Memory B cell (primary cell): ENCODE data around the gene LMTK3.
"Not testable (repeated sequence)": the region's sequence is repeated elsewhere in the genome, so short reads cannot be mapped to it uniquely, and the experiment has no call there.

Source experiments
- ATAC-seq: fragments of 150-1000 bp; cut with Tn5 transposase; 2 replicates; pipeline ENCODE4 v1.10.0; 2021; ENCODE audit warnings: low read depth, mild to moderate bottlenecking, moderate library complexity
- DNase-seq, 2 donors: peaks; one replicate each; pipeline ENCODE4 v3.0.0; 2022; ENCODE audit warnings: low spot score in 2 of 2
- H3K27ac Mint-ChIP-seq: one replicate; pipeline ENCODE4 v1.8.0; 2022; ENCODE audit warnings: mild to moderate bottlenecking, moderate library complexity, mixed read lengths
- H3K27me3 Mint-ChIP-seq: one replicate; pipeline ENCODE4 v1.8.0; 2022; ENCODE audit warnings: mixed read lengths
- H3K36me3 Mint-ChIP-seq: one replicate; pipeline ENCODE4 v1.8.0; 2022; ENCODE audit warnings: mild to moderate bottlenecking, mixed read lengths
- H3K4me1 Mint-ChIP-seq: one replicate; pipeline ENCODE4 v1.8.0; 2022; ENCODE audit warnings: mixed read lengths
- H3K4me3 Mint-ChIP-seq: one replicate; pipeline ENCODE4 v1.8.0; 2022; ENCODE audit warnings: mild to moderate bottlenecking, moderate library complexity, mixed read lengths
- H3K9me3 Mint-ChIP-seq: one replicate; pipeline ENCODE4 v1.8.0; 2022; ENCODE audit warnings: mixed read lengths

LMTK3 gene

DNA sequence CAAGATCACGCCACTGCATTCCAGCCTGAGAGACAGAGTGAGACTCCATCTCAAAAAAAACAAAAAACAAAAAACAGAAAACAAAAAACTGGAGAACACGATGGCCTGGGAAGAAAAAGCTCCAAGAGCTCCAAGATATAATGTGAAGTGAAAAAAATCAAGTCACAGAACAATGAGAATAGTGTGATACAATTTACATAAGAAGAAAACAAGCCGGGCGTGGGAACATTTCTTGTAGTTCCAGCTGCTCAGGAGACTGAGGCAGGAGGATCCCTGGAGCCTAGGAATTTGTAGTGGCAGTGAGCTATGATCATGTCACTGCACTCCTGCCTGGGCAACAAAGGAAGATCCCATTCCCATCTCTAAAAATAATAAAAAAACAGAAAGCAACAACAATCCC, 8.5 kb upstream of the LMTK3 start:
- H3K27ac Mint-ChIP-seq, result no peak overlapping the region
- ATAC-seq (no peak), DNase-seq (no peak)
- peaks cover 6% of the 10 kb centered on the region for H3K36me3 Mint-ChIP-seq
- peaks cover 2% of the 10 kb centered on the region for H3K9me3 Mint-ChIP-seq
- no peaks in the 10 kb centered on the region for H3K4me1 Mint-ChIP-seq
- H3K4me3 Mint-ChIP-seq, result no peak overlapping the region
- H3K27me3 Mint-ChIP-seq, result peaks cover 9% of the 10 kb centered on the region

DNA sequence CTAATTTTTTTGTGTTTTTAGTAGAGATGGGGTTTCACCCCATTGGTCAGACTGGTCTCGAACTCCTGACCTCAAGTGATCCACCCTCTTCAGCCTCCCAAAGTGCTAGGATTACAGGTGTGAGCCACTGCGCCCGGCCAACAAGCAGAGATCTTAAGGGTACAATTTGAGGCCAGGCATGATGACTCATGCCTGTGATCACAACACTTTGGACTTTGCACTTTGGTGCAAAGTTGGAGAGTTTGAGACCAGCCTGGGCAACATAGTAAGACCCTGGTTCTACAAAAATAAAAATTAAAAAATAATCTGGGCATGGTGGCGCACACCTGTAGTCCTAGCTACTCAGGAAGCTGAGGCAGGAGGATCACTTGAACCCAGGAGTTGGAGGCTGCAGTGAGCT, 7.8 kb upstream of the LMTK3 start:
- H3K27ac Mint-ChIP-seq, H3K27me3 Mint-ChIP-seq, ATAC-seq, H3K4me1 Mint-ChIP-seq, H3K36me3 Mint-ChIP-seq, H3K9me3 Mint-ChIP-seq, DNase-seq, H3K4me3 Mint-ChIP-seq: not testable (repeated sequence)

DNA sequence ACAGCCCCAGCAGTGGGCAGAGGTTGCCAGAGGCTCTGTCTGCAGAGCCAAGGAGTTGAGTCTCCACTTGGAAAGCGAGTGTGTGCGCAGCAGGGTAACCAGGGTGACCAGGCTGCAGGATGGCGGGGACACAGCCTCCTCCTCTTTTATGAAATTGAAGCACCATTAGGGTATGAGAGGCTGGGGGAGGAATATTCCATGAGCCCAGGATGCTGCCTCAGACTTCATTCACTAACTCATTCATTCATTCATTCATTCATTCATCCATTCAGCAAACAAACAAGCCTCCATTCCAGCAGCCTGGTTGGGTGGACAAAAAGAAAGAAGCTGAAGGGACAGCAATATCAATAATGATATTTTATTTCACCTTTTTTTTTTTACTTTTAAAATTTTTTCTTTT, 6.6 kb upstream of the LMTK3 start:
- DNase-seq (no peak), ATAC-seq (no peak)
- Mint-ChIP-seq H3K4me1 (peaks cover 3% of the 10 kb centered on the region), H3K36me3 (no peaks in the 10 kb centered on the region), H3K4me3 (no peak overlapping the region), H3K9me3 (no peaks in the 10 kb centered on the region), H3K27ac (no peak overlapping the region), H3K27me3 (peaks cover 4% of the 10 kb centered on the region)

DNA sequence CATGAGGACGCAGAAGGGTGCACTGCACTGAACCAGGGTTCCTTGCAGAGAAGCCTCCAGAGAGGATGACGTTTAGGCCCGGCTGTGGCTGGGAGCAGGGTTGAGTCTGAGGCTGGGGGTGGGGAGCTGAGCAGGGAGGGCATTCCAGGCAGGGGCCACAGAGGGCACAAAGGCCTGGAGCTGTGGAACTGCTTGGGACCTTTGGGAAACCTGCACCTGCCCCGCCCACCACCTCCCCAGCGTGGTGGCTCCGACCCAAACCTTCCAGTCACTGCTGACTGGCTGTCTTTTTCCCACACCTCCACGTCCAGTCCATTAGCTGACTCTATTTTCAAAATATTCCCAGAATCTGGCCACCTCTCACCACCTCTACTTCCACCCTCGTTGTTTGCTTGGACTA, 4.9 kb upstream of the LMTK3 start:
- peaks cover 1% of the 10 kb centered on the region for H3K27me3 Mint-ChIP-seq
- ATAC-seq, result no peak
- no peak overlapping the region for H3K27ac Mint-ChIP-seq

DNA sequence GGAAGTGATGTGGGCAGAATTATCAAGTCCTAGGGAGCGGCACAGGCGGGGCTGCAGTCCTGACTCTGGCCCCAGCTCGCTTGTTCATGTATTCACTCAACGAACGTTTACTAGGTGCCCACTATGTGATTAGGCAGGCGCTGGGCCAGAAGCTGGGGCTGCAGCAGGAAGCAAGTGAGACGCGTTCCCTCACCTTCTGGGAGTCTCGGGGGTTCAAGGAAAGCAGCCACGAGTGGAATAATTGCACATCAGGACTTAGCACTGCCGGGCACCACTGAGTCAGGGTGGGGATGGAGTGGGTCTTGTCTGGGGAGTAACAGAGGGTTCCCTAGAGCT, 2.5 kb upstream of the LMTK3 start:
- no peaks in the 10 kb centered on the region for H3K9me3 Mint-ChIP-seq
- ATAC-seq, result no peak
- H3K4me3 Mint-ChIP-seq, result no peak overlapping the region

More for the DNA sequence above, 4.9 kb upstream of the LMTK3 start:
- DNase-seq, result no peak
- no peaks in the 10 kb centered on the region for H3K9me3 Mint-ChIP-seq
- no peaks in the 10 kb centered on the region for H3K36me3 Mint-ChIP-seq
- peaks cover 3% of the 10 kb centered on the region for H3K4me1 Mint-ChIP-seq
- H3K4me3 Mint-ChIP-seq, result no peak overlapping the region

GRCh38 chr19:48513289-48514122, 1.9 kb upstream of the LMTK3 start:
- H3K4me3 Mint-ChIP-seq, result no peak overlapping the region
- no peaks in the 10 kb centered on the region for H3K36me3 Mint-ChIP-seq
- no peaks in the 10 kb centered on the region for H3K9me3 Mint-ChIP-seq
- ATAC-seq, result peak; percentile 86
- peak in 1 of 2 donors; percentile 58 for DNase-seq
- peaks cover 6% of the 10 kb centered on the region for H3K27me3 Mint-ChIP-seq
- H3K4me1 Mint-ChIP-seq, result peaks cover 7% of the 10 kb centered on the region
- H3K27ac Mint-ChIP-seq, result no peak overlapping the region

More for the DNA sequence above, 2.5 kb upstream of the LMTK3 start:
- H3K27ac Mint-ChIP-seq, result no peak overlapping the region
- peaks cover 7% of the 10 kb centered on the region for H3K4me1 Mint-ChIP-seq
- no peak for DNase-seq
- peaks cover 5% of the 10 kb centered on the region for H3K27me3 Mint-ChIP-seq
- H3K36me3 Mint-ChIP-seq, result no peaks in the 10 kb centered on the region

DNA sequence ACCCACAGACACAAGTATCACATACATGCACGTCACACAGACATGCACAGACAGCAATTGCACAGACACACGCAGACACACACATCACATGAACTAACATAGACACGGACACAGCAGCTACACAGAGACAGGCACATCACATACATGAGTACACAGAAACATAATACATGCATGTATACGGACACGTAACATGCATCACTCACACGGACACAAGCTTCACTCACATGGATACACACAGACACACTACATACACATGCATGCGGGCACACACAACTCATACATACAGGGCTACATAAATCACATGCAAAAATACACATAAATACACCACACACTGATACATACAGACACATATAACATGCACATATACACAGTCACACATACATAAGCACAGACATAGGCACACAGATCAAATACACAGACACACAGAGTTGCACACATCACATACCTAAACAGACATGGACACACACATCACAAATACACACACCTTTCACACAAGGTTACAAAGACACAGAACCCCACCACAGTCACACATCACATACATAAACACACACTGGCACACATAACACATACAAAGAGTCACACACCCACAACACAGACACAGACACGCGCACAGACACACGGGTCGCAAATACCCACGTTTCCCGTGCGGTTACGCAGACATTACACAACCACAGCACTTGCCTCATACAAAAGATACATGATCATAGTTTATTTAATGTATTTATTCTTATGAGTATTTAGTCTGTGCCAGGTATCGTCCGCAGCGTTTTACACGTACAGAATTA, 1.1 kb upstream of the LMTK3 start:
- H3K36me3 Mint-ChIP-seq, result no peaks in the 10 kb centered on the region
- no peak overlapping the region for H3K27ac Mint-ChIP-seq

GRCh38 chr19:48511321-48511731, 309 bp downstream of the LMTK3 start:
- no peak overlapping the region for H3K27ac Mint-ChIP-seq
- H3K27me3 Mint-ChIP-seq, result peaks cover 9% of the 10 kb centered on the region
- H3K4me1 Mint-ChIP-seq, result peaks cover 7% of the 10 kb centered on the region
- no peak overlapping the region for H3K4me3 Mint-ChIP-seq
- no peaks in the 10 kb centered on the region for H3K9me3 Mint-ChIP-seq
- DNase-seq (no peak), ATAC-seq (no peak)
- no peaks in the 10 kb centered on the region for H3K36me3 Mint-ChIP-seq

More for the DNA sequence above, 1.1 kb upstream of the LMTK3 start:
- DNase-seq, result no peak
- no peaks in the 10 kb centered on the region for H3K9me3 Mint-ChIP-seq
- no peak for ATAC-seq
- H3K27me3 Mint-ChIP-seq, result peaks cover 9% of the 10 kb centered on the region
- H3K4me1 Mint-ChIP-seq, result peaks cover 7% of the 10 kb centered on the region
- no peak overlapping the region for H3K4me3 Mint-ChIP-seq

DNA sequence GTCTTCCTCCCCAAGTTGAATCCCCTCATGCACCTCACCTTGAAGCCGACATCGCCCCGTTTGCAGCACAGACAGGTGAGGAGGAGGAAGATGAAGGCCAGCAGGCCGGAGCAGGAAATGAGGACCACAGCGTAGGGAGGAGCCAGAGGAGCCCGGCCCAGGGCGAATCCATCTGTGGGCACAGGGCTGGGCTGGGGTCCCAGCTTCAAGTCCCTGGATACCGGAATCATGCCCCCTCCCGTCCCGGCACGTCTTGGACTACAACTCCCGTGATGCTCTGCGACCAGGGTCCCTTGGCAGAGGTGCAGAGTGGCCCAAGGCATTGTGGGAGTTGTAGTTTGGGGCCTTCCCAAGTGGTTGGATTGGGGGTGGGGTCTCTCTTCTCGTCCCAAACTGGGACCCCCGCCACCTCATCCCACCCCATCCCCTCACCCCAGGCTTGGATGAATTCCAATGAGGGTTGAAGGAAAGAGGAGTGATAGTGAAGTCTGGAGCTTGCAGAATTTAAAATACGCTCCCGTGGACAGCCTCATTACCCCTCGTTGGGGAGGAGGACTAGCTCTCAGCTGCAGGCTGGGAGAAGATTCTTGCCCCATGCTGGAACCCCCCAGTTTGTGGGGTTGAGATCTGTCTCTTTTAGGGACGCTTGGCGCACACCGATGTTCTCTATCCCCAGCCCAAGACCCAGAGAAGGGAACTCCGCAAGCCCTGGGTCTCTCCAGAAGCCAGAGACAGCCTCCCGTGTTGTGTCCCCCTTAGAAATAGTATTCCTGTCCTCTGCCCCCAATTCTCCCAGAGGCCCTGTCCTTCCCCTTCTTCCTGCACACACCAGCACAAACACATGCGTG, 990 bp downstream of the LMTK3 start:
- H3K27me3 Mint-ChIP-seq, result peaks cover 9% of the 10 kb centered on the region
- peaks cover 7% of the 10 kb centered on the region for H3K4me1 Mint-ChIP-seq
- H3K36me3 Mint-ChIP-seq, result no peaks in the 10 kb centered on the region
- ATAC-seq (peak; percentile 66), DNase-seq (peak; percentile 58 to 76)
- H3K9me3 Mint-ChIP-seq, result no peaks in the 10 kb centered on the region
- H3K4me3 Mint-ChIP-seq, result peak overlapping the region; percentile 43
- H3K27ac Mint-ChIP-seq, result no peak overlapping the region

- H3K9me3 Mint-ChIP-seq, result no peaks in the 10 kb centered on the region
- no peak for DNase-seq
- no peak overlapping the region for H3K4me3 Mint-ChIP-seq
- ATAC-seq, result no peak
- peaks cover 7% of the 10 kb centered on the region for H3K4me1 Mint-ChIP-seq
- H3K36me3 Mint-ChIP-seq, result no peaks in the 10 kb centered on the region
- no peak overlapping the region for H3K27ac Mint-ChIP-seq
- H3K27me3 Mint-ChIP-seq, result peaks cover 9% of the 10 kb centered on the region
Measured at GRCh38 chr19:48509467-48510194, 2.0 kb downstream of the LMTK3 start.

DNA sequence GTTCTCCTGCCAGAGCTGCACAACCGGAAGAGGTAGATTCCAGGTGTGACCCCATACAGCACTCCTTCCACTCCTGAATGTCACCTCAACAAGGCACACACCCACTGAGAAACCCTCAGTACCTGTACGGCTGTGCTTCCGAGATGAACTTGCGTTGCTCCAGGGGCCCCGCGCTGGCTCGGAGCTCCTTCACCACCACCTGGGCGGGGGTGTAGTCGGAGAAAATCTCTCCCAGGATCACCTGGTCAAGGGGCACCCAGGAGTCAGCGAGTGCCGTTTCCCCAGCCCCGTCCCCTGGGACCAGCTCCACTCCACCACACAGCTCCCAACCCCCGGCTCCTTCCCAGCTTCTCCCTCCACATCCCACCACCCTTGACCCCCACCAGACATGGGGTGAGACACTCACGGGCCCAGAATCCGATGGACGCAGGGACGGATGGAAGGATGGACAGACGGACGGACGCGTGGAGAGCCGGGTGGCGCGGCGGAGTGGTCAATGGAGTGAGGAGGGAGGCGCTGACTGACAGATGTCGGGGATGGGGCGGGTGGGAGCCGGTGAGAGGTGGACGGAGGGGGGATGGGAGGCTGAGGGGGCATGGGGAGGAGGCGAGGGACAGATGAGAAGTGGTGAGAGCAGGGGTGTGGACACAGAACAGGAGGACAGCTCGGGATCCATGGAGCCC, 2.8 kb downstream of the LMTK3 start:
- H3K36me3 Mint-ChIP-seq, result no peaks in the 10 kb centered on the region
- H3K27ac Mint-ChIP-seq, result no peak overlapping the region
- DNase-seq, result no peak
- H3K9me3 Mint-ChIP-seq, result no peaks in the 10 kb centered on the region
- no peak for ATAC-seq
- H3K4me1 Mint-ChIP-seq, result peaks cover 8% of the 10 kb centered on the region
- H3K27me3 Mint-ChIP-seq, result peaks cover 9% of the 10 kb centered on the region
- no peak overlapping the region for H3K4me3 Mint-ChIP-seq

DNA sequence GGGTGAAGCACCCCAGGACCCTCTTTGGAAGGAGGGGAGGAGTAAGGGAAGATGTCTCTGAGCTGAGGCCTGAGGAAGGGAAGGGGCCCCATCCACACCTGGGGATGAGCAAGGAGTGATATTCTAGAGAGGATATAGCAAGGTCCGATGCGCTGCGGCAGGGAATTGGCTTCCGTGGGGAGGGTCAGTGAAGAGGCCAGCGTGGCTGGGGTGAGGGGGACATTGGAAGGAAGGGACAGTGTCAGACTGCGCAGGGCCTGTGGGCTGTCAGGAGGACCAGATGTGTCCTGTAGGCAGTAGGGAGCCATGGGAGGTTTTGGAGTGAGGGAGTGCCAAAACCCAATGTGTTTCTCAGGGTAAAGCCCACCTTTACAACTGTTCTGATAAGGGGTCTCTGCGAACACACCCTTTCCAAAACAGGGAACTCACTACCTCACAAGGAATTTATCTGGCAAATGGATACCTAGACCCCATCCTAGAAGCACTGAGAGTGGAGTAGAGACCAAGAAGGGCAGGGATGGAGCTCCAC, 3.7 kb downstream of the LMTK3 start:
- peaks cover 9% of the 10 kb centered on the region for H3K27me3 Mint-ChIP-seq
- H3K27ac Mint-ChIP-seq, result no peak overlapping the region
- ATAC-seq (no peak), DNase-seq (no peak)
- H3K36me3 Mint-ChIP-seq, result no peaks in the 10 kb centered on the region
- H3K4me3 Mint-ChIP-seq, result no peak overlapping the region
- no peaks in the 10 kb centered on the region for H3K9me3 Mint-ChIP-seq
- peaks cover 11% of the 10 kb centered on the region for H3K4me1 Mint-ChIP-seq
